SK-N-SH treated with all-trans-retinoic acid at 6 μM for 48 hours (cell line): ENCODE measurements around the gene PLSCR4.

Experiments used
- ATAC-seq: fragments of 200-7000 bp; cut with Tn5 transposase; 3 replicates; pipeline ENCODE4 v1.9.1; 2020; ENCODE audit warnings: mild to moderate bottlenecking, moderate library complexity
- ARNTL ChIP-seq: fragments of 450-650 bp; formaldehyde crosslinking; IDR thresholded peaks from 2 replicates; pipeline ENCODE4 v1.5.0; 2020; ENCODE audit warnings: low read depth, mild to moderate bottlenecking, moderate library complexity, borderline replicate concordance
- BACH2 ChIP-seq: fragments of 250-450 bp; sonication (Bioruptor Pico); IDR thresholded peaks from 2 replicates; pipeline ENCODE4 v1.9.0; 2021; ENCODE audit warnings: mild to moderate bottlenecking, borderline replicate concordance
- CSDC2 ChIP-seq: fragments of 250-450 bp; sonication (Bioruptor Pico); IDR thresholded peaks from 2 replicates; pipeline ENCODE4 v1.5.0; 2020; ENCODE audit warnings: mild to moderate bottlenecking, moderate library complexity
- GLIS3 ChIP-seq: fragments of 250-450 bp; sonication (Bioruptor Pico); IDR thresholded peaks from 2 replicates; pipeline ENCODE4 v1.5.0; 2020; ENCODE audit warnings: mild to moderate bottlenecking, moderate library complexity
- SNAI2 ChIP-seq: fragments of 250-450 bp; sonication (Bioruptor Pico); IDR thresholded peaks from 2 replicates; pipeline ENCODE4 v1.5.0; 2020; ENCODE audit warnings: mild to moderate bottlenecking, moderate library complexity
- TCF4 ChIP-seq: fragments of 250-450 bp; sonication (Bioruptor Pico); IDR thresholded peaks from 2 replicates; pipeline ENCODE4 v1.8.0; 2021; ENCODE audit warnings: mild to moderate bottlenecking, moderate library complexity, borderline replicate concordance
- TOX ChIP-seq: fragments of 250-450 bp; sonication (Bioruptor Pico); IDR thresholded peaks from 2 replicates; pipeline ENCODE4 v1.8.0; 2021; ENCODE audit warnings: mild to moderate bottlenecking, moderate library complexity, borderline replicate concordance
- ZC3H10 ChIP-seq: fragments of 250-450 bp; sonication (Bioruptor Pico); IDR thresholded peaks from 2 replicates; pipeline ENCODE4 v1.5.1; 2021; ENCODE audit warnings: mild to moderate bottlenecking, moderate library complexity
- ZFP3 ChIP-seq: fragments of 250-450 bp; sonication (Bioruptor Pico); IDR thresholded peaks from 2 replicates; pipeline ENCODE4 v1.5.0; 2020; ENCODE audit warnings: mild to moderate bottlenecking, moderate library complexity
- ZFP30 ChIP-seq: fragments of 450-650 bp; formaldehyde crosslinking; IDR thresholded peaks from 2 replicates; pipeline ENCODE4 v1.5.0; 2022; ENCODE audit warnings: mild to moderate bottlenecking, moderate library complexity
- ZNF565 ChIP-seq: fragments of 450-650 bp; formaldehyde crosslinking; conservative IDR thresholded peaks from 2 replicates; pipeline ENCODE4 v1.5.0; 2020; ENCODE audit warnings: low read depth, mild to moderate bottlenecking, moderate library complexity
- ZNF70 ChIP-seq: fragments of 450-650 bp; formaldehyde crosslinking; IDR thresholded peaks from 2 replicates; pipeline ENCODE4 v1.5.0; 2020; ENCODE audit warnings: mild to moderate bottlenecking, moderate library complexity
- ZNF8 ChIP-seq: fragments of 450-650 bp; formaldehyde crosslinking; IDR thresholded peaks from 2 replicates; pipeline ENCODE4 v1.5.0; 2020; ENCODE audit warnings: mild to moderate bottlenecking, moderate library complexity
- TF ChIP-seq, protein P1 (sequence below): fragments of 250-450 bp; sonication (Bioruptor Pico); IDR thresholded peaks from 2 replicates; pipeline ENCODE4 v1.5.1; 2020; ENCODE audit warnings: low read depth, mild to moderate bottlenecking, moderate library complexity
- TF ChIP-seq, protein P2 (sequence below): fragments of 250-450 bp; sonication (Bioruptor Pico); IDR thresholded peaks from 2 replicates; pipeline ENCODE4 v1.8.0; 2021; ENCODE audit warnings: low read depth, mild to moderate bottlenecking, moderate library complexity, borderline replicate concordance
- TF ChIP-seq, protein P3 (sequence below): fragments of 250-450 bp; sonication (Bioruptor Pico); IDR thresholded peaks from 2 replicates; pipeline ENCODE4 v1.8.0; 2020; ENCODE audit warnings: mild to moderate bottlenecking, moderate library complexity, borderline replicate concordance
- TF ChIP-seq, protein P4 (sequence below): fragments of 250-450 bp; sonication (Bioruptor Pico); IDR thresholded peaks from 2 replicates; pipeline ENCODE4 v1.5.0; 2020; ENCODE audit warnings: mild to moderate bottlenecking, moderate library complexity

PLSCR4 gene

DNA sequence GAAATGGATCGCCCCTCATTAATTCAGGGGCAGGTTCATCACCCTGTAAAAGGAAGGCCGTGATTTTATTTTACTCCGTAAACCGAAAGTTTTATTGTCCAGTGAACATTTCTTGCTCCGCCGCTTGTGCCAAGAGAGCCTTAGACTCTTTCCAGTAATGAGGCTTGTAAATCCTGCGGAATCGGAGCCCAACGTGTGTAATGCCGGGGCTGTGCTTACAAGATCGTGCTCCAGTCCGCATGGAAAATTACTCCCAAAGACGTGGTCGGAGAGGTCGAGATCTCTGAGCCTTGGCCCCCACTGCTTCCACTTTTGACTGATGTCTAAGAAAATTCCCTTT, 89.3 kb downstream of the PLSCR4 start:
- TF ChIP-seq TOX (CRISPR knock-in tag) (no peak), ZFP30 (CRISPR knock-in tag) (no peak), CSDC2 (no peak), ARNTL (CRISPR knock-in tag) (no peak), GLIS3 (CRISPR knock-in tag) (no peak), ZC3H10 (CRISPR knock-in tag) (no peak), BACH2 (CRISPR knock-in tag) (no peak), ZNF8 (no peak), SNAI2 (CRISPR knock-in tag) (no peak), ZNF565 (no peak), TCF4 (no peak), ZFP3 (CRISPR knock-in tag) (no peak), ZNF70 (CRISPR knock-in tag) (no peak)
- TF ChIP-seq, protein P1, sequence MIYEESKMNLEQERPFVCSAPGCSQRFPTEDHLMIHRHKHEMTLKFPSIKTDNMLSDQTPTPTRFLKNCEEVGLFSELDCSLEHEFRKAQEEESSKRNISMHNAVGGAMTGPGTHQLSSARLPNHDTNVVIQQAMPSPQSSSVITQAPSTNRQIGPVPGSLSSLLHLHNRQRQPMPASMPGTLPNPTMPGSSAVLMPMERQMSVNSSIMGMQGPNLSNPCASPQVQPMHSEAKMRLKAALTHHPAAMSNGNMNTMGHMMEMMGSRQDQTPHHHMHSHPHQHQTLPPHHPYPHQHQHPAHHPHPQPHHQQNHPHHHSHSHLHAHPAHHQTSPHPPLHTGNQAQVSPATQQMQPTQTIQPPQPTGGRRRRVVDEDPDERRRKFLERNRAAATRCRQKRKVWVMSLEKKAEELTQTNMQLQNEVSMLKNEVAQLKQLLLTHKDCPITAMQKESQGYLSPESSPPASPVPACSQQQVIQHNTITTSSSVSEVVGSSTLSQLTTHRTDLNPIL, result no peak
- TF ChIP-seq, protein P2, sequence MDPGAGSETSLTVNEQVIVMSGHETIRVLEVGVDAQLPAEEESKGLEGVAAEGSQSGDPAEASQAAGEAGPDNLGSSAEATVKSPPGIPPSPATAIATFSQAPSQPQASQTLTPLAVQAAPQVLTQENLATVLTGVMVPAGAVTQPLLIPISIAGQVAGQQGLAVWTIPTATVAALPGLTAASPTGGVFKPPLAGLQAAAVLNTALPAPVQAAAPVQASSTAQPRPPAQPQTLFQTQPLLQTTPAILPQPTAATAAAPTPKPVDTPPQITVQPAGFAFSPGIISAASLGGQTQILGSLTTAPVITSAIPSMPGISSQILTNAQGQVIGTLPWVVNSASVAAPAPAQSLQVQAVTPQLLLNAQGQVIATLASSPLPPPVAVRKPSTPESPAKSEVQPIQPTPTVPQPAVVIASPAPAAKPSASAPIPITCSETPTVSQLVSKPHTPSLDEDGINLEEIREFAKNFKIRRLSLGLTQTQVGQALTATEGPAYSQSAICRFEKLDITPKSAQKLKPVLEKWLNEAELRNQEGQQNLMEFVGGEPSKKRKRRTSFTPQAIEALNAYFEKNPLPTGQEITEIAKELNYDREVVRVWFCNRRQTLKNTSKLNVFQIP (CRISPR knock-in tag), result no peak
- TF ChIP-seq, protein P3, sequence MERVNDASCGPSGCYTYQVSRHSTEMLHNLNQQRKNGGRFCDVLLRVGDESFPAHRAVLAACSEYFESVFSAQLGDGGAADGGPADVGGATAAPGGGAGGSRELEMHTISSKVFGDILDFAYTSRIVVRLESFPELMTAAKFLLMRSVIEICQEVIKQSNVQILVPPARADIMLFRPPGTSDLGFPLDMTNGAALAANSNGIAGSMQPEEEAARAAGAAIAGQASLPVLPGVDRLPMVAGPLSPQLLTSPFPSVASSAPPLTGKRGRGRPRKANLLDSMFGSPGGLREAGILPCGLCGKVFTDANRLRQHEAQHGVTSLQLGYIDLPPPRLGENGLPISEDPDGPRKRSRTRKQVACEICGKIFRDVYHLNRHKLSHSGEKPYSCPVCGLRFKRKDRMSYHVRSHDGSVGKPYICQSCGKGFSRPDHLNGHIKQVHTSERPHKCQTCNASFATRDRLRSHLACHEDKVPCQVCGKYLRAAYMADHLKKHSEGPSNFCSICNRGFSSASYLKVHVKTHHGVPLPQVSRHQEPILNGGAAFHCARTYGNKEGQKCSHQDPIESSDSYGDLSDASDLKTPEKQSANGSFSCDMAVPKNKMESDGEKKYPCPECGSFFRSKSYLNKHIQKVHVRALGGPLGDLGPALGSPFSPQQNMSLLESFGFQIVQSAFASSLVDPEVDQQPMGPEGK (CRISPR knock-in tag), result no peak
- TF ChIP-seq, protein P4, sequence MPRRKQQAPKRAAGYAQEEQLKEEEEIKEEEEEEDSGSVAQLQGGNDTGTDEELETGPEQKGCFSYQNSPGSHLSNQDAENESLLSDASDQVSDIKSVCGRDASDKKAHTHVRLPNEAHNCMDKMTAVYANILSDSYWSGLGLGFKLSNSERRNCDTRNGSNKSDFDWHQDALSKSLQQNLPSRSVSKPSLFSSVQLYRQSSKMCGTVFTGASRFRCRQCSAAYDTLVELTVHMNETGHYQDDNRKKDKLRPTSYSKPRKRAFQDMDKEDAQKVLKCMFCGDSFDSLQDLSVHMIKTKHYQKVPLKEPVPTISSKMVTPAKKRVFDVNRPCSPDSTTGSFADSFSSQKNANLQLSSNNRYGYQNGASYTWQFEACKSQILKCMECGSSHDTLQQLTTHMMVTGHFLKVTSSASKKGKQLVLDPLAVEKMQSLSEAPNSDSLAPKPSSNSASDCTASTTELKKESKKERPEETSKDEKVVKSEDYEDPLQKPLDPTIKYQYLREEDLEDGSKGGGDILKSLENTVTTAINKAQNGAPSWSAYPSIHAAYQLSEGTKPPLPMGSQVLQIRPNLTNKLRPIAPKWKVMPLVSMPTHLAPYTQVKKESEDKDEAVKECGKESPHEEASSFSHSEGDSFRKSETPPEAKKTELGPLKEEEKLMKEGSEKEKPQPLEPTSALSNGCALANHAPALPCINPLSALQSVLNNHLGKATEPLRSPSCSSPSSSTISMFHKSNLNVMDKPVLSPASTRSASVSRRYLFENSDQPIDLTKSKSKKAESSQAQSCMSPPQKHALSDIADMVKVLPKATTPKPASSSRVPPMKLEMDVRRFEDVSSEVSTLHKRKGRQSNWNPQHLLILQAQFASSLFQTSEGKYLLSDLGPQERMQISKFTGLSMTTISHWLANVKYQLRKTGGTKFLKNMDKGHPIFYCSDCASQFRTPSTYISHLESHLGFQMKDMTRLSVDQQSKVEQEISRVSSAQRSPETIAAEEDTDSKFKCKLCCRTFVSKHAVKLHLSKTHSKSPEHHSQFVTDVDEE (CRISPR knock-in tag), result no peak
- ATAC-seq, result no peak

DNA sequence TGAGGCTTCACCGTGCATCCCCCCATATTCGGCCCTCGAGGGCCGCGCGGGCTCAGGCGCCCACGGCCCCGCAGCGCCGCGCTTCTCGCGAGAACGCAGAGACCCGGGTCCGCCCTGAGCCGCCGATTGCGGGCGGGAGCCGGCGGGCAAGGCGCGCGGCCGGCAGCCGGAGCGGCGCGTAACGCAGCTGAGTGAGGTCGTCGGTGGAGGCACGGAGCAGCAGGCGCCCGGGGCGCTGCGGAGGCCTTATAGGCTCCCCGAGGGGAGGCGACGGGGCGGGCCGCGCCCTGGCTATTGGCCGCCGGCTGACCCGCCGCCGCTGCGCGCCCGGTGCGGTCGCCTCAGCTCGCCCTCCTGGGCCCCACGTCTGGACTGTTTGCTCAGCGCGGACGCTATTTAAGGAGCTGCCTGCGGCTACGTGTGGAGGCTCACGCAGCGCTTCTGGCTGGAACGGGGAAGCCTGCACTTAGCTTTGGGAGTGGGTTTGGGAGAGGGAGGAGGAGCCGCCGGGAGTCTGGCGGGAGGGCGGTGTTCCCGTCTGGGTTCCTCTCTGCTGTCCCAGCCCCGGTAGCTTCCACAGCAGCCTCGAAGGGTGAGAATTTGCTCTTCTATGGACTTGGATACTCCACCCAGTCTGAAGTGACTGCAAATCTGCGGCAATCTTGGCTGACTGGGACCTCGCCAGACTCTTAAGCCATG, 89.8 kb downstream of the PLSCR4 start, which contains the start of gene PLOD2:
TSS of gene PLOD2 (minus strand) at position 221 of the 699 bp plus-strand sequence. CDS start at position 26, 195 bp downstream.
- TF ChIP-seq, protein P4 (CRISPR knock-in tag), result no peak
- no peak for TF ChIP-seq GLIS3 (CRISPR knock-in tag)
- TF ChIP-seq BACH2 (CRISPR knock-in tag), result no peak
- TF ChIP-seq, protein P1, result no peak
- no peak for TF ChIP-seq SNAI2 (CRISPR knock-in tag)
- no peak for TF ChIP-seq ZFP3 (CRISPR knock-in tag)
- peak; percentile 49 for ATAC-seq
